GM15510 (cell line): ENCODE data around the gene FOLR3.

Experiments
- POLR2A ChIP-seq: IDR thresholded peaks from 3 replicates; pipeline ENCODE4 v1.6.1; 2011; ENCODE audit warnings: borderline replicate concordance; ENCODE audit not compliant: insufficient read length; ENCODE audit errors: extremely low read depth

The FOLR3 gene

GRCh38 chr11:72179049-72179803 is 43.7 kb downstream of the FOLR3 start:
- TF ChIP-seq POLR2A = no peak

- TF ChIP-seq POLR2A = no peak
Measured at GRCh38 chr11:72179804-72180396, 44.4 kb downstream of the FOLR3 start.

GRCh38 chr11:72188267-72188666 is 52.7 kb downstream of the FOLR3 start:
- no peak for TF ChIP-seq POLR2A
